HG03159 (cell line): ENCODE results near the gene WHRN.
A peak's percentile ranks its signal among the peaks of the same experiment; 100 is the strongest.

Experiments used
- ATAC-seq: cut with Tn5 transposase; IDR thresholded peaks from one replicate; pipeline ENCODE4 v1.9.1; 2021; ENCODE audit warnings: mild to moderate bottlenecking, moderate library complexity; ENCODE audit not compliant: unreplicated experiment

Gene WHRN

GRCh38 chr9:114505187-114506081 is at the start of gene WHRN:
Gene WHRN, minus strand, starts transcription at chr9:114505473. Its CDS starts 672 bp downstream, at chr9:114504801.
- ATAC-seq, result peak; percentile 87

- ATAC-seq, result no peak
These were observed 47.9 kb upstream of the WHRN start for GRCh38 chr9:114553202-114553601.

GRCh38 chr9:114552706-114553105 is 47.4 kb upstream of the WHRN start:
- no peak for ATAC-seq

- ATAC-seq, result no peak
These were observed 46.7 kb upstream of the WHRN start for GRCh38 chr9:114551750-114552685.

- ATAC-seq, result no peak
These were observed 44.5 kb upstream of the WHRN start for GRCh38 chr9:114549697-114550330.

- no peak for ATAC-seq
These were observed 41.6 kb upstream of the WHRN start for GRCh38 chr9:114546851-114547250.

GRCh38 chr9:114545055-114545454 is 39.8 kb upstream of the WHRN start:
- ATAC-seq, result no peak

- ATAC-seq, result no peak
These were observed 34.6 kb upstream of the WHRN start for GRCh38 chr9:114539701-114540380.

GRCh38 chr9:114538241-114538640 is 33.0 kb upstream of the WHRN start:
- peak; percentile 80 for ATAC-seq

GRCh38 chr9:114532561-114533237 is 27.4 kb upstream of the WHRN start:
- ATAC-seq, result no peak

GRCh38 chr9:114529285-114529684 is 24.0 kb upstream of the WHRN start:
- ATAC-seq, result no peak

GRCh38 chr9:114526807-114527206 is 21.5 kb upstream of the WHRN start:
- no peak for ATAC-seq

GRCh38 chr9:114525513-114525912 is 20.2 kb upstream of the WHRN start:
- ATAC-seq, result no peak

- ATAC-seq, result no peak
These were observed 19.0 kb upstream of the WHRN start for GRCh38 chr9:114524247-114524681.

GRCh38 chr9:114522847-114523246 is 17.6 kb upstream of the WHRN start:
- ATAC-seq, result no peak

- ATAC-seq, result no peak
These were observed 17.0 kb upstream of the WHRN start for GRCh38 chr9:114522286-114522685.

- no peak for ATAC-seq
These were observed 16.6 kb upstream of the WHRN start for GRCh38 chr9:114521846-114522245.

- ATAC-seq, result no peak
These were observed 13.3 kb upstream of the WHRN start for GRCh38 chr9:114518599-114519022.

GRCh38 chr9:114518120-114518519 is 12.8 kb upstream of the WHRN start:
- no peak for ATAC-seq

- no peak for ATAC-seq
These were observed 11.6 kb upstream of the WHRN start for GRCh38 chr9:114516913-114517312.
